ENCODE data around the gene PEX3. TPM values are rescaled to one million over a fixed set of nuclear protein-coding genes. Genes with fewer than 3 reads are reported as not detected.

The PEX3 gene
- total and polyA plus RNA-seq, 2 donors (not counting 1 experiment from before 2014, with no cell fraction given) = 9.3 to 23.2 TPM

GRCh38 chr6:143506199-143506598 lies 55.6 kb downstream of the PEX3 start:
- no peak overlapping the region for H3K9ac ChIP-seq (ENCODE audit: low read length)
- no peak overlapping the region for H3K27ac ChIP-seq (ENCODE audit: low read length in 2 of 2)
- H3K36me3 ChIP-seq (replicated peaks in 1 of 2; ENCODE audit: control extremely low read depth in 1 of 2, control insufficient read depth in 1 of 2, extremely low read depth in 1 of 2, insufficient read depth in 2 of 2, low read length in 1 of 2) = peaks cover 0 to 7% of the 10 kb centered on the region in 2 experiments
- 100% methylated on average over 2 of the region's 6 CpGs for WGBS (ENCODE audit: insufficient coverage)
- CTCF ChIA-PET = no interaction called here
- H3K4me3 ChIP-seq (ENCODE audit: control extremely low read depth in 1 of 5, extremely low read depth in 1 of 5, insufficient read depth in 1 of 5, low read depth in 2 of 5, low read length in 4 of 5) = no peak overlapping the region
- intact Hi-C loops (cut with micrococcal nuclease) = no loop called here
- no peak overlapping the region for H3K4me3 Mint-ChIP-seq
- H3K27me3 Mint-ChIP-seq = no peaks in the 10 kb centered on the region
- H3K4me1 ChIP-seq (ENCODE audit: control insufficient read depth in 2 of 2, insufficient read depth in 2 of 2, low read length in 2 of 2) = peaks cover 13 to 15% of the 10 kb centered on the region in 2 donors
- H2AFZ ChIP-seq (ENCODE audit: insufficient read depth, low read depth, low read length, poor library complexity, severe bottlenecking) = no peak overlapping the region
- ATAC-seq (ENCODE audit: low read depth) (no peak), DNase-seq (no peak)
- H3K79me2 ChIP-seq (ENCODE audit: control insufficient read depth, insufficient read depth, low read length) = peaks cover 6% of the 10 kb centered on the region
- no peaks in the 10 kb centered on the region for H4K20me1 ChIP-seq (ENCODE audit: control insufficient read depth, insufficient read depth, low read length, poor library complexity, severe bottlenecking)
- H3K4me2 ChIP-seq (replicated peaks; ENCODE audit: low read depth, low read length, poor library complexity, severe bottlenecking) = no peak overlapping the region
- TF ChIP-seq CTCF (IDR thresholded peaks at IDR 0.05) (no peak), EZH2 (IDR thresholded peaks at IDR 0.05; ENCODE audit: borderline replicate concordance, insufficient read depth, low read depth, low read length, poor library complexity, severe bottlenecking) (no peak)
- no peak overlapping the region for H3K27ac Mint-ChIP-seq
- peaks cover 20% of the 10 kb centered on the region for H3K4me1 Mint-ChIP-seq
- H3K27me3 ChIP-seq (replicated peaks in 1 of 4; ENCODE audit: control extremely low read depth in 1 of 4, control insufficient read depth in 3 of 4, insufficient read depth in 4 of 4, low read length in 3 of 4) = no peaks in the 10 kb centered on the region
- no peaks in the 10 kb centered on the region for H3K9me3 ChIP-seq (ENCODE audit: control extremely low read depth in 1 of 3, control insufficient read depth in 2 of 3, insufficient read depth in 1 of 3, low read length in 2 of 3)
- no peaks in the 10 kb centered on the region for H3K9me3 Mint-ChIP-seq (ENCODE audit: insufficient read depth)
- POLR2A ChIA-PET = no interaction called here

- Histone ChIP-seq H3K27me3 (replicated peaks in 1 of 4; ENCODE audit: control extremely low read depth in 1 of 4, control insufficient read depth in 3 of 4, insufficient read depth in 4 of 4, low read length in 3 of 4) (no peaks in the 10 kb centered on the region), H2AFZ (ENCODE audit: insufficient read depth, low read depth, low read length, poor library complexity, severe bottlenecking) (no peak overlapping the region), H3K4me1 (ENCODE audit: control insufficient read depth in 2 of 2, insufficient read depth in 2 of 2, low read length in 2 of 2) (peaks cover 15% of the 10 kb centered on the region in 2 donors), H3K9ac (ENCODE audit: low read length) (no peak overlapping the region), H3K4me3 (ENCODE audit: control extremely low read depth in 1 of 5, extremely low read depth in 1 of 5, insufficient read depth in 1 of 5, low read depth in 2 of 5, low read length in 4 of 5) (no peak overlapping the region), H3K27ac (ENCODE audit: low read length in 2 of 2) (no peak overlapping the region), H4K20me1 (ENCODE audit: control insufficient read depth, insufficient read depth, low read length, poor library complexity, severe bottlenecking) (no peaks in the 10 kb centered on the region), H3K4me2 (replicated peaks; ENCODE audit: low read depth, low read length, poor library complexity, severe bottlenecking) (no peak overlapping the region), H3K9me3 (ENCODE audit: control extremely low read depth in 1 of 3, control insufficient read depth in 2 of 3, insufficient read depth in 1 of 3, low read length in 2 of 3) (no peaks in the 10 kb centered on the region), H3K79me2 (ENCODE audit: control insufficient read depth, insufficient read depth, low read length) (peaks cover 6% of the 10 kb centered on the region), H3K36me3 (replicated peaks in 1 of 2; ENCODE audit: control extremely low read depth in 1 of 2, control insufficient read depth in 1 of 2, extremely low read depth in 1 of 2, insufficient read depth in 2 of 2, low read length in 1 of 2) (peaks cover 0 to 7% of the 10 kb centered on the region in 2 experiments)
- Mint-ChIP-seq H3K4me1 (peaks cover 23% of the 10 kb centered on the region), H3K27ac (no peak overlapping the region), H3K4me3 (no peak overlapping the region), H3K9me3 (ENCODE audit: insufficient read depth) (no peaks in the 10 kb centered on the region), H3K27me3 (no peaks in the 10 kb centered on the region)
- no peak for ATAC-seq (ENCODE audit: low read depth)
- POLR2A ChIA-PET = no interaction called here
- 92% methylated on average over 1 of the region's 2 CpGs for WGBS (ENCODE audit: insufficient coverage)
- CTCF ChIA-PET = no interaction called here
- no peak for DNase-seq
- intact Hi-C loops (cut with micrococcal nuclease) = no loop called here
- TF ChIP-seq CTCF (IDR thresholded peaks at IDR 0.05) = no peak
- TF ChIP-seq EZH2 (IDR thresholded peaks at IDR 0.05; ENCODE audit: borderline replicate concordance, insufficient read depth, low read depth, low read length, poor library complexity, severe bottlenecking) = no peak
These were observed 56.0 kb downstream of the PEX3 start for GRCh38 chr6:143506620-143507019.
